ENCODE measurements around the gene KRTAP10-5.

KRTAP10-5 gene

DNA sequence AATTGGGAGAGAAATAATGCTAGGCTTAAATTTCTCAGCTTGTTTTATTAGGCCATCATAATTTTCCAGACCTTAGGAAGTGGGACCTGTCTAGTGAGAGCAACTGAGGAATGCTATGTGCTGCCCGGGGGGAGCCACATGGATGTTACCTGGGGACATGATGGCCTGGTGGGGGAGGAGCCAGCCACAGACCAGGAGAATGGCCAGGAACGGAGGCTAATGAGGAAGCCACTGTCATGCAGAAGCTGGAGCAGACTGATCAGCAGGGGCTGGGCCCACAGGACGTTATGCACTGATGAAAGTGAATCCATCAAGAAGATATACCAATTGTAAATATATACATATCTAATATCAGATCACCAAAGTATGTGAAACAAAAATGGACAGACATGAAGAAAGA lies 35.8 kb downstream of the KRTAP10-5 start:
- no peak for DNase-seq

- no peak for DNase-seq
These were observed 37.7 kb downstream of the KRTAP10-5 start for GRCh38 chr21:44542716-44543115.

DNA sequence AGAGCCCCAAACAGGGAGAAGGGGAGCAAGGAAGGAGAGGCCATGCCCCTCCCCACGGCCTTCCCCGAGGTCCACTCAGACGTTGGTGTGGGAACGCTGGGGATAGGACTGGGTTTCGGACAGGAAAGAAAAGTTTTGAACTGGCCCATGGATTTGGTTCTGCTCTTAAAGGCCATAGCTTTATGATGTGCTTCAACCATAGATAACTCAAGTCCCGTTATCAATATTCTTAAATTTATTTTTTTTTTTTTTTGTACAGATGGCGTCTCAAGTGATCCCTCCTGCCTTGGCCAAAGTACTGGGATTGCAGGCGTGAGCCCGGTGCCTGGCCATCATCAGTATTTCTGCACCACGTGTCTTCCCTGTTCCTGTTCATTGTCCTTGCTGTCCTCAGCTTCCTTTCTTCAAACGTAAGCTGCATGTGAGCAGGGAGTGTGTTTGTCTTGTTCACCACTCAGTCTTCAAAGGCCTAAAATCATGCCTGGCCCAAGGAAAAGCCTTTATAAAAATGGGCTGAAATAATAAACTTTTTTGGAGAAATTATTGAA lies 39.6 kb downstream of the KRTAP10-5 start:
- DNase-seq = no peak

- no peak for DNase-seq
These were observed 40.3 kb downstream of the KRTAP10-5 start, which contains the start of gene KRTAP10-1 for GRCh38 chr21:44539991-44540666. Gene KRTAP10-1, minus strand, starts transcription at chr21:44540195. Its CDS starts 45 bp downstream, at chr21:44540150.

DNA sequence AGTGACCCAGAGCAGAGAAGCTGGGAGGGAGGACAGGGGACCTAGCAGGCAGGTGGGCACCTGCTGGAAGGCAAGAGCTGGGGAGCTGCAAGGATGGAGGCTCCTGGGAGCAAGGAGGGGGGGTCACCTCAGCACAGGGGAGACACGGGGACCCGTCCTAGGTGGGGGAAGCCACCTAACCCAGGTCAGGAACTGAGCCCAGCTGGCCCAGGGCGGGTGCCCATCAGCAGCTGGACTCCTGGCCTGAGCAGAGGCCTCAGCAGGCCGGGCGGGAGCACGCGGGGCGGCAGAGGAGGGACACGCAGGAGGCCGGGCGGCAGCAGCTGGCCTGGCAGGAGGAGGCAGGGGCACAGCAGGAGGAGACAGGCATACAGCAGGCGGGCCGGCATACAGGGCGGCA lies 41.4 kb downstream of the KRTAP10-5 start:
- no peak for DNase-seq

- DNase-seq = no peak
These were observed 42.2 kb downstream of the KRTAP10-5 start for GRCh38 chr21:44537930-44538911.

DNA sequence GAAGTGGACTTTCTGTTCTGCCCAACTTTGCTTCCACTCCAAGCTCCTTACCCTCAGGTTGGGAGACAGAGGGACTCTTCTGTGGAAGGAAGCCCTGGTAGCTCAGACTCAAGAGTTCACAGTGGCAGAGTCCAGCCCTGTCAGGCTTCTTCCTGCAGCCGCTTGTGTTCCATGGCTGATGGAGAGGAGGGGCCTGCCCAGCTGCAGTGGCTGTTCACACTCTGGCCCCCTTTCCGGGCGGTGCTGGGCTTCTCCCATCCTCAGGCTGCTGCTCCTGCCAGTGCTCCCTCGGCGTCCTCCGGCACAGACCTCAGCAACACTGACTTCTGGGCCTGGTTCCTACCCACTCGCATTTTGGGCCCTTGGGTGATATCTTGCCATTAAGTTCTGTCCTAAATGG lies 44.4 kb downstream of the KRTAP10-5 start:
- DNase-seq = no peak

DNA sequence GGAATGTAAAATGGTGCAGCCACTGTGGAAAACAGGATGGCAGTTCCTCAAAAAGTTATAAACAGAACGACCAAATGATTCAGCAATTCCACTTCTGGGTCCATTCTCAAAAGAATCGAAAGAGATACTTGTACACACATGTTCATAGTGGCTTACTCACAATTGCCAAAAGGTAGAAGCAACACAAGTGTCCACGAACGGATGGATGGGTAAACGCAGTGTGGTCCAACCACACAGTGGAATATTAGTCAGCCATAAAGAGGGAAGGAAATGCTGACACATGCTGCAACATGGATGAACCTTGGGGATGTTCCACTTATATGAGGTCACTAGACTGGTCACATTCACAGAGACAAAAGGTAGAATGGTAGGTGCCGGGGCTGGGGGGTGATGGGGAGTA lies 45.7 kb downstream of the KRTAP10-5 start:
- no peak for DNase-seq

DNA sequence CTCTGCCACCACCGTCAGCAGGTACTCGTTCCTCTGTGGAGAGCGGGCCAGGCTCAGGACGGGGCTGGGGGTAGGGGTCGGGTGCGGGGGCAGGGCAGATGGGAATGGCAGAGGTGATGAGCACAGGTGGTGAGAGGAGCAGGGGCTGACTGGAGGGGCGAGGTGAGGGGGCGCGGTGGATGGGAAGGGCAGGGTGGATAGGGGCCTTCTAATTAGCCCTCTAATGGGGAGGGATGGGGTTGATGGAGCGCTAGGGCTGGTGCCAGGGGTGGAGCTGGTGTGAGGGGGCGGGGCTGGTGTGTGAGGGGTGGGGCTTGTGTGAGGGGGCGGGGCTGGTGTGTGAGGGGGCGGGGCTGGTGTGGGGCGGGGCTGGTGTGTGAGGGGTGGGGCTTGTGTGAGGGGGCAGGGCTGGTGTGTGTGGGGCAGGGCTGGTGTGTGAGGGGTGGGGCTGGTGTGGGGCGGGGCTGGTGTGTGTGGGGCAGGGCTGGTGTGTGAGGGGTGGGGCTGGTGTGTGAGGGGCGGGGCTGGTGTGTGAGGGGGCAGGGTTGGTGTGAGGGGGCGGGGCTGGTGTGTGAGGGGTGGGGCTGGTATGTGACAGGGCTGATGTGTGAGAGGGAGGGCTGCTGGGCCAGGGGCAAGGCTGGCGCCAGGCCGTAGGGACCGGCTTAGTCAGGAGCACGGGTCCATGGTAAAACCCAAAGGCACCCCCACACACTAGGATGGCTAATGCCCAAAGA lies 46.3 kb downstream of the KRTAP10-5 start:
- no peak for DNase-seq

DNA sequence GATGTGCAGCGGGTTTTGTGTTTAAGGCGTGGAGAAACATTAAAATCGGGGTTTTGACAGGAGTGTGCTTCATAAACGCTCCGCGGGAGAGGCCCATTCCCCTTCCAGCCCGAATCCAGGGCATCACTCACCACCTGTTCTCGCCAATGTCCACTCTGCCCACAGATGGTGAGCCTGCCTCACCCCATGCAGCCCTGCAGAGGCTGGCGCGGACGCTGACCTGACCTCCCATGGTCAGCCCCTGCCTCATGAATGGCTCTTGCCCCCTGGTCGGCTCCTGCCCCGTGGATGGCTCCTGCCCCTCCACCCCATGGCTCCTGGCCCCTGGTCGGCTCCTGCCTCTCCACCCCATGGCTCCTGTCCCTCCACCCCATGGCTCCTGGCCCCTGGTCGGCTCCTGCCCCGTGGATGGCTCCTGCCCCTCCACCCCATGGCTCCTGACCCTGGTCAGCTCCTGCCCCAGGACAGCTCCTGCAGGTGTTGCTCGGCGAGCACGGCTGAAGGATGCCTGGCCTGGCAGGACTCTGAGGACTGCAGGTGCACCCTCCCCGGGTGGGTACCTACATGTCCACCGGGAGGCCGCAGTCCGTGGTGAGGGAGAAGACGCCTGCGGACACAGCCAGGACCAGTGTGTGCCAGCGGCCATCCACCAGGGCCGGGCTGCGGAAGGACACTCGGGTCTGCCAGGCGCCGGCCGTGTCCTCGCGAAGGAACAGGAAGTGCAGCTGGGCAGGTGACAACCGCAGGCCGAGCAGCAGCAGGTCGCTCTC lies 47.1 kb downstream of the KRTAP10-5 start:
- no peak for DNase-seq

DNA sequence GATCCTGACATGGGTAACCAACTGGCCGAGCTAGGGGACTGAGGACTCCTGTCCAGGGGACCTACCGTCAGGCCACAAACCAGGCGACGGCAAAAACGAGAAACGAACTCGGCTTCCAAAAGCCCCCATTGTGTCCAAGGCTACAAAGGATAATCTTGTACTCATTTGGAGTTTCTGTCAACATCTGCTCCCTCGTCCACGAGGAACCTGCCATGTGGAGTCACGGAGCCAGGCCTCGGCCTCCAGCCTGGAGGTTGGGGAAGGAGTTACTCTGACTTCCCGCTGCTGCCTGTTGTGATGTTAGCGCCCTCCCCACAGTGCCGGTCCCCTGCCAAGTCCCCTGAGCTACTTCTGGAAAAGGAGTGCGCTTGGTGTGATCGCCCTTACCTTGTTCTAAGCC lies 47.7 kb downstream of the KRTAP10-5 start:
- DNase-seq = no peak

DNA sequence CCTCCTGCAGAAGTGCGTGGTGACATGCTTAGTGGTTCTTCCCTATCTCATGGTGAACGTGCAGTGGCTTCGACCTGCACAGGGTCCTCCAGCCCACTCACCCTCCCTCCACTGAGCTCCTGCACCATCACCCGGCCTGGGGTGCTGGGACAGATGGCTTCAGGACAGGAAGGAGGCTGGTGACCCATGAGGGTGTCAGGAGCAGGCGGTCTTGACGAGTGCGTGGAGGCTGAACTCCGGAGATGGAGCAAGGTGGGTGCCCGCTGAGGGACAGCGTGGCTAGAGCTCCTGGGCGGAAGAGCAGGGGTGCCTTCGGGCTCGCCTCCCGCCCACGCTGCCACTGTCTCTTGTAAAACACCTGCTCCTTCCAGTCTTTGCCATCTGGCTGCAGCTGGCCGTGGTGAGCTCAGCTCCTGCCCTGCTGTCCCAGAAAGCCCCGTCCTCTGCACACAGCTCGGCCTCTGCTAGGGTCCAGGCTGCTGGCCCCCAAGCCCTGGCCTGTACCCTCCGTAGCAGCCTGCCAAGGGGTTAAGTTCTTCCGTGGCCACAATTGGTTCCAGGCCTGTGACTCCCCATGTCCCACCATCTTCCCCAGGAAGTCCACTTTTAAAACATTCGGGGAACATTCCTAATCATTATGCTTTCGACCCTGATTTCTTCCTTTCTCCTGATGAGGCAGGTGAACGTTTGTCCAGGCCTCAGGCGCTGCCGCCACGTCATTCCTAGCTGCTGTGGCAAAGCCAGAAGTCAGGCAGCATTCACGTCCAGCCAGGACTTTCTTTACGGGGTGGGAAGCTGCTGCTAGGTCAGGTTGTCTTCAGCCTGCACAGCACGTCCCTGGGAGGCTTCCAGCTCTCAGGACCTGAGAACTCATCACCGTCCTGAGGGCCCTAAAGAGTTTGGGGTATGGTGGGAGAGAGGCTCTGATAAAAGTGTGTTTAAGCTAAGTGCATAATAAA lies 48.5 kb downstream of the KRTAP10-5 start:
- no peak for DNase-seq

- no peak for DNase-seq
These were observed 49.4 kb downstream of the KRTAP10-5 start for GRCh38 chr21:44530903-44531605.

DNA sequence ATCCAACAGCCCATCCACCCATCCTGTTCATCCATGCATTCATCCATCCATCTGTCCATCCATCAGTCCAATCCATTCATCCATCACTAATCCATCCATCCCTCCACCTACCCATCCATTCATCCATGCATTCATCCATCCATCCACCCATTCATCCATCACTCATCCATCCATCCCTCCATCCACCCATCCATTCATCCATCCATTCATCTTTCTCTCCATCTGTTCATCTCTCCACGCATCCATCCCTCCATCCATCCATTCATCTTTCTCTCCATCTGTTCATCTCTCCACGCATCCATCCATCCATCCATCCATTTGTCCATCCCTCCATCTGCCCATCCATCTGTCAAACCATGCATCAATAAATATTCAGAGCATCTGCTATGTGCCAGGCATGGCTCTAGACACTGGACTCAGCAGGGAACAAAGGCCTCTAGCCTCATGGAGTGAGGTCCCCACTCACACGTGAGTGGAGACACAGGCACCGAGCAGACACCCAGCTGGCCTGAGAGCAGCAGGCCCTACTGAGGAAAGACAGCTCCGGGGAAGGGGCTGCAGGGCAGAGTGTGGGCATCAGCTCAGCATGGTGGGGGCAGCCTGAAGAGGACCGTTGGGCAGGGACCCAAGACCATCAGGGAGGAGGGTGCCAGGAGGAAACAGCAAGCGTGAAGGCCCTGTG lies 50.0 kb downstream of the KRTAP10-5 start:
- no peak for DNase-seq

DNA sequence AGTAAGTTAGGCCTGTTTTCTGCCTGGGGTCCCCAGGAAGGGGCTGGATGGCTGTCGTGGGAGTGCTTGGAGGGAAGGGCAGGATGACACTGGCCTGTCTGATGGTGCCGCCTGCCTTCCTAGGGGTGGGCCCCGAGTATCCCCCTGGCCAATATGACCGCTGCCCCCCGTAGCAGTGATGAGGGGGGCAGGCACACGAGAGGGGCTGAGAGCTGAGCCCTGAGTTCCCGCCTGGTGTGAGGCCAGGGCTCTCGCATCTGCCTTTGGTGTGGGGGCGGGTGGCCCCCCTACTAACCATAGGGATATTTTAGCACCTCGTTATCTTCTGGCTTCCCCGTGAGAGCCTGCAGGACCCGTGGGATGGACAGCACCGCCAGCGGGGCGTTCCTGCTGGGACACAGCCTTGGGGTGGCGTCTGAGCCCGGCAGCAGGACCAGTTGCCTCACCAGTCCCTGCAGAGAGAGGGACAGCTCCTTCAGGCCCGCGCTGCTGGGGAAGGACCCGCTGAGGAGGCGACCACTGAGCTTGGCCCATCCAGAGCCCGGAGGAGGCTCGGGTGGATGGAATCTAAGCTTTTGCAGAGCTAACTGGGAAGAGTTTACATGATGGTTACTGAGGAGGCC lies 50.8 kb downstream of the KRTAP10-5 start:
- DNase-seq = no peak

Measured in AML-193 (cell line).